ENCODE measurements around the gene ADCY5. TPM values are rescaled to one million over a fixed set of nuclear protein-coding genes. Genes with fewer than 3 reads are reported as not detected.

ADCY5 gene
- total RNA-seq, 1 donor from 2014 or later = not detected

DNA sequence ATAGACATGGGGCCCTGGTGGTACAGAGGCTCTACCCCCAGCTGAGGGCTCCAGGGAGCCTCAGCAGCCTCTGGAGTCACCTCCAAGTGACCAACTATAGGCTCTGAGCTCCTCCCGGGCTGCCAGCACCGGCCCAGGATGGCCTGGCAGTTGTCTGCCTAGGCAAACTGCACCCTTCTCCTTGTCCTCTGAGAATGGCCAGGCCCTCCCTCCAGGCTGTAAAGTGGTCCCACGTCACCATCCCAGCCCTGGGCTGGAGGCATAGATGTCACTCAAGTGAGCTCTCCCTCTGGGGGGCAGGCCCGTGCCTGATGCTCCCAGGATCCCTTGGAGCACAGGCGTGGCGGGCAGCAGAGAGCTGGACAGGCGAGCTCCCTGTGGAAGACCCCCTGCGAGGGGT lies 127.1 kb downstream of the ADCY5 start:
- TF ChIP-seq, protein P1, sequence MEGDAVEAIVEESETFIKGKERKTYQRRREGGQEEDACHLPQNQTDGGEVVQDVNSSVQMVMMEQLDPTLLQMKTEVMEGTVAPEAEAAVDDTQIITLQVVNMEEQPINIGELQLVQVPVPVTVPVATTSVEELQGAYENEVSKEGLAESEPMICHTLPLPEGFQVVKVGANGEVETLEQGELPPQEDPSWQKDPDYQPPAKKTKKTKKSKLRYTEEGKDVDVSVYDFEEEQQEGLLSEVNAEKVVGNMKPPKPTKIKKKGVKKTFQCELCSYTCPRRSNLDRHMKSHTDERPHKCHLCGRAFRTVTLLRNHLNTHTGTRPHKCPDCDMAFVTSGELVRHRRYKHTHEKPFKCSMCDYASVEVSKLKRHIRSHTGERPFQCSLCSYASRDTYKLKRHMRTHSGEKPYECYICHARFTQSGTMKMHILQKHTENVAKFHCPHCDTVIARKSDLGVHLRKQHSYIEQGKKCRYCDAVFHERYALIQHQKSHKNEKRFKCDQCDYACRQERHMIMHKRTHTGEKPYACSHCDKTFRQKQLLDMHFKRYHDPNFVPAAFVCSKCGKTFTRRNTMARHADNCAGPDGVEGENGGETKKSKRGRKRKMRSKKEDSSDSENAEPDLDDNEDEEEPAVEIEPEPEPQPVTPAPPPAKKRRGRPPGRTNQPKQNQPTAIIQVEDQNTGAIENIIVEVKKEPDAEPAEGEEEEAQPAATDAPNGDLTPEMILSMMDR (IDR thresholded peaks at IDR 0.05; ENCODE audit: insufficient read depth, low read length, severe bottlenecking) = no peak
- Histone ChIP-seq H3K27me3 (ENCODE audit: control insufficient read depth, insufficient read depth, low read length) (peaks cover 12% of the 10 kb centered on the region), H3K4me3 (ENCODE audit: low read depth, low read length) (no peak overlapping the region), H3K36me3 (ENCODE audit: control insufficient read depth, insufficient read depth, low read length) (no peaks in the 10 kb centered on the region)
- no peak for DNase-seq (ENCODE audit: low read depth)
- FAIRE-seq = no peak

GRCh38 chr3:123320221-123320620 lies 128.7 kb downstream of the ADCY5 start:
- Histone ChIP-seq H3K27me3 (ENCODE audit: control insufficient read depth, insufficient read depth, low read length) (peaks cover 11% of the 10 kb centered on the region), H3K36me3 (ENCODE audit: control insufficient read depth, insufficient read depth, low read length) (no peaks in the 10 kb centered on the region), H3K4me3 (ENCODE audit: low read depth, low read length) (no peak overlapping the region)
- no peak for FAIRE-seq
- no peak for DNase-seq (ENCODE audit: low read depth)
- TF ChIP-seq, protein P1 (IDR thresholded peaks at IDR 0.05; ENCODE audit: insufficient read depth, low read length, severe bottlenecking) = no peak

GRCh38 chr3:123319760-123320159 lies 129.1 kb downstream of the ADCY5 start:
- TF ChIP-seq, protein P1 (IDR thresholded peaks at IDR 0.05; ENCODE audit: insufficient read depth, low read length, severe bottlenecking) = no peak
- no peak overlapping the region for H3K4me3 ChIP-seq (ENCODE audit: low read depth, low read length)
- DNase-seq (ENCODE audit: low read depth) (no peak), FAIRE-seq (no peak)
- H3K27me3 ChIP-seq (ENCODE audit: control insufficient read depth, insufficient read depth, low read length) = peaks cover 11% of the 10 kb centered on the region
- H3K36me3 ChIP-seq (ENCODE audit: control insufficient read depth, insufficient read depth, low read length) = no peaks in the 10 kb centered on the region

DNA sequence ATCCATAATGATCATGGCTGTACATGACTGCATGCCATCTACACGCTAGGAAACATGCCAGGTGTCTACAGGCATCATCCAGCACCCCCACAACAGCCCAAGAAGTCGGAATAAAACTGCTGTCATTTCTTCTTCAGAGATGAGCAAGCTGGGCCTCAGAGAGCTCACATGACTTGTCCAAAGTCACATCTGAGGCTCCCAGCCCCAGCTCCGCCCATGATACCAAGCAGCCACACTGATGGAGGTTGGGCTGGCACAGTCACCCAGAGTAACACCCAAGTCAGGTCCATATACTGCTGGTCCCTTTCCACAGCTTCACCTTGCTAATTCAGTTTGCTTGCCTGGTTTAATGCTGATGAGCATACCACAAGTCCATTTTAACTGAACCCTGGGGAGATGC lies 130.5 kb downstream of the ADCY5 start:
- FAIRE-seq (no peak), DNase-seq (ENCODE audit: low read depth) (no peak)
- Histone ChIP-seq H3K27me3 (ENCODE audit: control insufficient read depth, insufficient read depth, low read length) (peaks cover 9% of the 10 kb centered on the region), H3K36me3 (ENCODE audit: control insufficient read depth, insufficient read depth, low read length) (no peaks in the 10 kb centered on the region), H3K4me3 (ENCODE audit: low read depth, low read length) (no peak overlapping the region)
- TF ChIP-seq, protein P1 (IDR thresholded peaks at IDR 0.05; ENCODE audit: insufficient read depth, low read length, severe bottlenecking) = no peak

- FAIRE-seq (peak; percentile 18), DNase-seq (ENCODE audit: low read depth) (no peak)
- Histone ChIP-seq H3K4me3 (ENCODE audit: low read depth, low read length) (no peak overlapping the region), H3K36me3 (ENCODE audit: control insufficient read depth, insufficient read depth, low read length) (no peaks in the 10 kb centered on the region), H3K27me3 (ENCODE audit: control insufficient read depth, insufficient read depth, low read length) (peaks cover 7% of the 10 kb centered on the region)
- TF ChIP-seq, protein P1 (IDR thresholded peaks at IDR 0.05; ENCODE audit: insufficient read depth, low read length, severe bottlenecking) = no peak
Observed at GRCh38 chr3:123317716-123318115, 131.2 kb downstream of the ADCY5 start.

DNA sequence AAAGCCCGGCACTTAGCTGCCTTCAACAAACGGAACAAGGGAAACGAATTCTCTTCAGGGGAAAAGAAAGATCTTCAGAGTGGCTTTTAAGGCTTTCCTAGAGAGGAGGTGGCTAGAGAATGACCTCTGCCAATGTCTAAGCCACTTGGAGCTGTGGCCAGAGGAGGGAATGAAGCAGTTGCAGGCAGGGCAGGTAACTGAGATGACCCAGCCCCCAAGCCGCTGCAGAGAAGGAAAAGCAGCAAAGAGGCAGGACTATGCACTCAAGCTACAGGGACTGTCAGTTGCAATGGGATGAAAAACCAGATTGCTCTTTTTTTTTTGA lies 133.7 kb downstream of the ADCY5 start:
- DNase-seq (ENCODE audit: low read depth) (no peak), FAIRE-seq (no peak)
- peaks cover 2% of the 10 kb centered on the region for H3K27me3 ChIP-seq (ENCODE audit: control insufficient read depth, insufficient read depth, low read length)
- no peaks in the 10 kb centered on the region for H3K36me3 ChIP-seq (ENCODE audit: control insufficient read depth, insufficient read depth, low read length)
- TF ChIP-seq, protein P1 (IDR thresholded peaks at IDR 0.05; ENCODE audit: insufficient read depth, low read length, severe bottlenecking) = no peak
- no peak overlapping the region for H3K4me3 ChIP-seq (ENCODE audit: low read depth, low read length)

All from bronchial epithelial cell (primary cell).